Parathyroid adenoma (tissue), 2 donors: Measurements from ENCODE around the gene SURF6.
"Not testable (repeated sequence)": the region's sequence is repeated elsewhere in the genome, so short reads cannot be mapped to it uniquely, and the experiment has no call there.

Experiments
- H2AFZ ChIP-seq: fragments of 300-600 bp; sonication (generic); one replicate; pipeline ENCODE4 v1.7.0; 2017; ENCODE audit warnings: antibody characterized with exemption, mild to moderate bottlenecking
- H3K27ac ChIP-seq: fragments of 300-600 bp; sonication (generic); one replicate; pipeline ENCODE4 v1.7.0; 2017
- H3K27me3 ChIP-seq: fragments of 300-600 bp; sonication (generic); one replicate; pipeline ENCODE4 v1.7.0; 2017; ENCODE audit warnings: low read length; ENCODE audit not compliant: control insufficient read depth, insufficient read depth
- H3K36me3 ChIP-seq: fragments of 300-600 bp; sonication (generic); one replicate; pipeline ENCODE4 v1.7.0; 2017; ENCODE audit warnings: low read length; ENCODE audit not compliant: control insufficient read depth, insufficient read depth
- H3K4me1 ChIP-seq: fragments of 300-600 bp; sonication (generic); one replicate; pipeline ENCODE4 v1.7.0; 2017; ENCODE audit warnings: control low read depth
- H3K4me2 ChIP-seq: fragments of 300-600 bp; sonication (generic); one replicate; pipeline ENCODE4 v1.7.0; 2017; ENCODE audit warnings: low read length
- H3K4me3 ChIP-seq: fragments of 300-600 bp; sonication (generic); one replicate; pipeline ENCODE4 v1.7.0; 2017; ENCODE audit warnings: low read depth, low read length
- H3K79me2 ChIP-seq: fragments of 300-600 bp; sonication (generic); one replicate; pipeline ENCODE4 v1.7.0; 2017; ENCODE audit warnings: control low read depth
- H3K9ac ChIP-seq: fragments of 300-600 bp; sonication (generic); one replicate; pipeline ENCODE4 v1.7.0; 2017; ENCODE audit warnings: mild to moderate bottlenecking
- H3K9me3 ChIP-seq: fragments of 300-600 bp; sonication (generic); one replicate; pipeline ENCODE4 v1.7.0; 2017; ENCODE audit warnings: low read length; ENCODE audit not compliant: control insufficient read depth
- TF ChIP-seq, protein P1 (sequence below): fragments of 300-600 bp; sonication (generic); IDR thresholded peaks from one replicate; pipeline ENCODE4 v1.7.0; 2017; ENCODE audit warnings: antibody characterized with exemption, mild to moderate bottlenecking
- donor health status: primary hyperparathyroidism.

Gene SURF6

DNA sequence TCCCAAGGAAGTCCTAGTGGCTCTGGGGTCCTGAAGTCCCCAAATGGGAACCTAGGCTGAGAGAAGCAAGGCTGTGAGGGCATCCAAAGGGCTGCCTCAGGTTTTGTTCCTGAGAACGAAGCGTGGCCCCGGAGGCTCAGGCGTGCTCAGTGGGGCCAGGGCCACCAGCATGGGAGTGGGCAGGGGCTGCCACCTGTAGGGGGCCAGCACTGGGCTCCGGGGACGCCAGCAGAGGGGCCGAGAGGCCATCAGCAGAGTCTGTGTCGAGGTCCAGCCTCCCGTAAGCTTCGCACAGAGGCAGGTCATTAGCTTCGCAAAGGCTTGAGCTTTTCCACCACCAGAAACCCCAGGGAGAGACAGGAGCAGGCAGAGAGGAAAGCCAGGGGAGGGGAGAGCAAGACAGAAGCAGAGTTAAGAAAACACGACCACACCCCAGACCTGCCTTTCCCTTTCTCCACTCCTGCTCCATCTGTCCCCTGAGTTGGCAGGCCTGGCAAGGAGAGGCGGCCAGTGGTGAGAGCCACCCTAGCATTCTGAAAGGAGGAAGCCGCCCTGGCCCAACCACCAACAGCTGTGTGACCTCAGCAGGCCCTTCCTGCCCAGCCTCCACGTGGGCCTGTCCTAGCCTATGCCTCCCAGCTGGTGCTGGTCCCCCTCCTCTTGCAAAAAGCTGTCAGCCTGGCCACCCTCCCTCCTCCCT is 5.5 kb upstream of the SURF6 start:
- Histone ChIP-seq H3K79me2 (no peaks in the 10 kb centered on the region), H3K4me2 (no peak overlapping the region), H3K36me3 (no peaks in the 10 kb centered on the region), H2AFZ (no peak overlapping the region), H3K9ac (no peak overlapping the region), H3K9me3 (no peaks in the 10 kb centered on the region), H3K4me3 (no peak overlapping the region), H3K27me3 (no peaks in the 10 kb centered on the region), H3K27ac (no peak overlapping the region), H3K4me1 (peaks cover under 1% of the 10 kb centered on the region)
- TF ChIP-seq, protein P1, sequence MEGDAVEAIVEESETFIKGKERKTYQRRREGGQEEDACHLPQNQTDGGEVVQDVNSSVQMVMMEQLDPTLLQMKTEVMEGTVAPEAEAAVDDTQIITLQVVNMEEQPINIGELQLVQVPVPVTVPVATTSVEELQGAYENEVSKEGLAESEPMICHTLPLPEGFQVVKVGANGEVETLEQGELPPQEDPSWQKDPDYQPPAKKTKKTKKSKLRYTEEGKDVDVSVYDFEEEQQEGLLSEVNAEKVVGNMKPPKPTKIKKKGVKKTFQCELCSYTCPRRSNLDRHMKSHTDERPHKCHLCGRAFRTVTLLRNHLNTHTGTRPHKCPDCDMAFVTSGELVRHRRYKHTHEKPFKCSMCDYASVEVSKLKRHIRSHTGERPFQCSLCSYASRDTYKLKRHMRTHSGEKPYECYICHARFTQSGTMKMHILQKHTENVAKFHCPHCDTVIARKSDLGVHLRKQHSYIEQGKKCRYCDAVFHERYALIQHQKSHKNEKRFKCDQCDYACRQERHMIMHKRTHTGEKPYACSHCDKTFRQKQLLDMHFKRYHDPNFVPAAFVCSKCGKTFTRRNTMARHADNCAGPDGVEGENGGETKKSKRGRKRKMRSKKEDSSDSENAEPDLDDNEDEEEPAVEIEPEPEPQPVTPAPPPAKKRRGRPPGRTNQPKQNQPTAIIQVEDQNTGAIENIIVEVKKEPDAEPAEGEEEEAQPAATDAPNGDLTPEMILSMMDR: no peak

DNA sequence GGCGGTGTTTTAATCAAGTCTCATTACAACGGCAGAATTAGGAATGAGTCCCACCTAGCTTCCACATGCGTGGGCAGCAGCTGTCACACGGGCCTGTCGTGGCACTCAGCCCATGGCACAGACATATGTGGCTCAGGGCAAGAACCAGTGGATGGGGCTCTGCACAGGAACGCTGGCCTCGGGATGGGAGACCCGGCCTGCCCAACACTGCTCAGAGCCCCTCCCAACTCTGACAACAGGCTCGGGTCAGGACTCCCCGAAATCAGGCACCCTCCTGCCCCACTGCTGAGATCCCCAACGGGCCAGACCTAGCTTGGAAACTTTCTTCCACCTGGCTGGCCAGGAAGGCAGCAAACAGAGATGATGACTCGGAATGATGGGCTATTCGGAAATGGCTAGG is 4.9 kb upstream of the SURF6 start:
- peaks cover 3% of the 10 kb centered on the region for H3K4me1 ChIP-seq
- H3K9ac ChIP-seq: no peak overlapping the region
- TF ChIP-seq, protein P1: no peak
- H3K4me2 ChIP-seq: no peak overlapping the region
- no peaks in the 10 kb centered on the region for H3K9me3 ChIP-seq
- no peaks in the 10 kb centered on the region for H3K27me3 ChIP-seq
- no peaks in the 10 kb centered on the region for H3K36me3 ChIP-seq
- no peak overlapping the region for H2AFZ ChIP-seq
- H3K79me2 ChIP-seq: no peaks in the 10 kb centered on the region
- H3K4me3 ChIP-seq: no peak overlapping the region
- no peak overlapping the region for H3K27ac ChIP-seq

DNA sequence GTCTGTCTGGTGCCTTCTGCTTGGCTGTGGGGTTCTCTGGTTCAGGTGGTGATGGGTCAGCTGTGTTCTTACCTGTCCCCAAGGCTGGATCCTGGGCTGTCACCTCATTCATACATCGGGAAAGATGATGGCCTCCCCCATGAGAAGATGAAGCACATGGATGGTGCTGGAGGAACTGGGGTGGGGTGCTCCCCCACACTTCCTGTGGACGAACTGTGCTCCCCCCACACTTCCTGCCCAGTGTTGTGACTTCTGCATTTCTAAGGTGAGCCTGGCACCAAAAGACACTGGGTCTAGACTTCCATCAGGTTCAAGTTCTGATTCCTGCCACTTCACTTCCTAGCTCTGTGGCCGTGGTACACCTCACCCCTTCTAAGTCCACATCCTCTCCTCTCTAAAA is 4.3 kb upstream of the SURF6 start:
- Histone ChIP-seq H3K4me1 (peaks cover 3% of the 10 kb centered on the region), H3K4me2 (no peak overlapping the region), H3K9me3 (no peaks in the 10 kb centered on the region), H3K9ac (no peak overlapping the region), H3K27me3 (no peaks in the 10 kb centered on the region), H3K4me3 (no peak overlapping the region), H3K36me3 (no peaks in the 10 kb centered on the region), H3K27ac (no peak overlapping the region), H3K79me2 (no peaks in the 10 kb centered on the region), H2AFZ (no peak overlapping the region)
- TF ChIP-seq, protein P1: no peak

DNA sequence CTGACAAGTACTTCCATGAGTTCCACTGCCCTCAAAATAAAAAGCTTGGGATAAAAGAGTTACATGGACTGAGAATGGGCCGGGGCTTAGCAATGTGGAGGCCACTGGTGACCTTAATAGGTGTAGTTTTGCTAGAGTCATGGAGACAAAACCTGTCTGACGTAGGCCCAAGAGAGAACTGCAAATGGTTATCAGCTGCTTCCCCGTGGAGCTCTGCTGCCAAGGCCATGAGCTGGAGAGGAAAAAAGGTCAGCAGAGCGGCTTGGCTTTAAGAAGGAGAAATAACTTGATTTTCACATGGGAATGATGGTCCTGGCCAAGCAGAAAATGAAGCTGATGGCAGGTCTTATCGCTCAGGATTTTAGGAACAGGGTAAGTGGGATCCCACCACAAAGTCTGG is 3.7 kb upstream of the SURF6 start:
- no peak overlapping the region for H3K27ac ChIP-seq
- no peaks in the 10 kb centered on the region for H3K36me3 ChIP-seq
- H3K9ac ChIP-seq: no peak overlapping the region

DNA sequence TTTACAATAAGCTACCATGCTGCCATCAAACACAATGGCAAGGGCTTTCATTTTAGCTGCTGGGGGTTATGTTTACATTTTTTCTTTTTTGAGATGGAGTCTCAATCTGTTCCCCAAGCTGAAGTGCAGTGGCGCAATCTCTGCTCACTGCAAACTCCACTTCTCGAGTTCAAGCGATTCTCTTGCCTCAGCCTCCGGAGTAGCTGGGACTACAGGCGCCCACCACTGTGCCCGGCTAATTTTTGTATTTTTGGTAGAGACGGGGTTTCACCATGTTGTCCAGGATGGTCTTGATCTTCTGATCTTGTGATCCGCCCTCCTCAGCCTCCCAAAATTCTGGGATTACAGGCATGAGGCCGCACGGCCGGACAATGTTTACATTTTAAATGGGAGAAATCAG is 1.1 kb downstream of the SURF6 start:
- peak overlapping the region; percentile 96 for H3K4me3 ChIP-seq
- not testable (repeated sequence) for H3K36me3 ChIP-seq, H3K27me3 ChIP-seq, H3K4me1 ChIP-seq, H2AFZ ChIP-seq, H3K27ac ChIP-seq, H3K9ac ChIP-seq, H3K9me3 ChIP-seq, H3K79me2 ChIP-seq
- H3K4me2 ChIP-seq: peak overlapping the region; percentile 98

More for the DNA sequence above, 3.7 kb upstream of the SURF6 start:
- Histone ChIP-seq H3K79me2 (no peaks in the 10 kb centered on the region), H3K4me2 (no peak overlapping the region), H3K4me3 (no peak overlapping the region), H2AFZ (no peak overlapping the region), H3K27me3 (no peaks in the 10 kb centered on the region), H3K4me1 (peaks cover 7% of the 10 kb centered on the region), H3K9me3 (no peaks in the 10 kb centered on the region)
- TF ChIP-seq, protein P1: no peak
